GM21737 (cell line): ENCODE measurements around the gene JPH4.
"Not testable (repeated sequence)": the region's sequence is repeated elsewhere in the genome, so short reads cannot be mapped to it uniquely, and the experiment has no call there.

Source experiments
- ATAC-seq: cut with Tn5 transposase; IDR thresholded peaks from one replicate; pipeline ENCODE4 v1.9.1; 2021; ENCODE audit warnings: mild to moderate bottlenecking, moderate library complexity; ENCODE audit not compliant: unreplicated experiment

Gene JPH4

DNA sequence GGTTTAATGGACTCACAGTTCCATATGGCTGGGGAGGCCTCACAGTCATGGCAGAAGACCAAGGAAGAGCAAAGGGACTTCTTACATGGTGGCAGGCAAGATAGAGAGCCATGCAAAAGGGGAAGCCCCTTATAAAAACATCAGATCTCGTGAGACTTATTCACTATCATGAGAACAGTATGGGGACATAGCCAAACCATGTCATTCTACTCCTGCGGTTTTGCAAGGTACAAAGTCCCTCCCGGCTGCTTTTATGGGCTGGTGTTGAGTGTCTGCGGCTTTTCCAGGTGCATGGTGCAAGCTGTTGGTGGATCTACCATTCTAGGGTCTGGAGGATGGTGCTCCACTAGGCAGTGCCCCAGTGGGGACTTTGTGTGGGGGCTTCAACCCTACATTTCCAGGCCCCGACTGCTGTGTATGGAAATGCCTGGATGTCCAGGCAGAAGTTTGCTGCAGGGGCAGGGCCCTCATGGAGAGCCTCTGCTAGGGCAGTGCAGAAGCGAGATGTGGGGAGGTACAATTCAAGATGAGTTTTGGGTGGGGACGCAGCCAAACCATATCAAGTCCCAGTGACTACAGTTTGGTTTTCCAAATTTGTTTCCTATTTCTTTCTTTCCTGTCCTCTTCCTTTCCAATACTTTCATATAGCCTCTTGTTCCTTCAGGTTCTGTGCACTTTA lies 31.0 kb upstream of the JPH4 start:
- ATAC-seq, result not testable (repeated sequence)

DNA sequence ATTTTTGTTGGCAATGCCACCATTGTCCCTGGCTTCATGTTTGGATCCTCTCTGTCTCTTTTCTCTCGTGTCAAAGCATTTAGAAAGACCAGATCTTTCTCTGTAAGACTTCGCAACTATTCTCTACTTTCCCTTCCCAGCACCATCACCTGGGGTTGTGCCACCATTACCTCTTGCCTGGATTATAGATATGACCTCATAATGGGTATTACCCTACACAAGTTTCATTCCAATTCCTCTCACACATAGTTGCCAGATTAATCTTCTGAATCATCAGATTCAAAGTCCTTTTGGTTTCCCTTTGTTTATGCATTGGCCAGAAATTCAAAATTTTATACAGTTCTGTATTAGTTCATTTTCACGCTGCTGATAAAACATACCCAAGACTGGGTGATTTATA lies 30.4 kb upstream of the JPH4 start:
- ATAC-seq, result no peak

DNA sequence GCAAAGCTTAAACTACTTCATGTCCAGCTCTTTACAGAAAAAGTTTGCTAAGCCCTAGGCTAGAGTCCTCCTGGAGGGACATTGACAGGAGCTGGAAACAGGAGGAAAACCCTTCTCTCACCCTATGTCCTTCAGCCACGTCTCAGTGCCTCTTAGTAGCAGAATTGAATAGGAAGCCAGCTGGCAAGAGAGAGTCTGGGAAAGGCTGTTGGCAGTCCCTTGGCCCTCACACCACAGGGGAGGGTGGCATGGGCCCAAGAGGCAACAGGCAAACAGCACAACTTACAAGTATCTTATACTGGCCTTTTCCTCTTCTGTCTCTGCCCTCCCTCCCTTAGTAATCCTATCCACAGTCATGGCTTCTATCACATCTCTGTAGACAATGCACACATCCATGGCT lies 29.9 kb upstream of the JPH4 start:
- no peak for ATAC-seq

DNA sequence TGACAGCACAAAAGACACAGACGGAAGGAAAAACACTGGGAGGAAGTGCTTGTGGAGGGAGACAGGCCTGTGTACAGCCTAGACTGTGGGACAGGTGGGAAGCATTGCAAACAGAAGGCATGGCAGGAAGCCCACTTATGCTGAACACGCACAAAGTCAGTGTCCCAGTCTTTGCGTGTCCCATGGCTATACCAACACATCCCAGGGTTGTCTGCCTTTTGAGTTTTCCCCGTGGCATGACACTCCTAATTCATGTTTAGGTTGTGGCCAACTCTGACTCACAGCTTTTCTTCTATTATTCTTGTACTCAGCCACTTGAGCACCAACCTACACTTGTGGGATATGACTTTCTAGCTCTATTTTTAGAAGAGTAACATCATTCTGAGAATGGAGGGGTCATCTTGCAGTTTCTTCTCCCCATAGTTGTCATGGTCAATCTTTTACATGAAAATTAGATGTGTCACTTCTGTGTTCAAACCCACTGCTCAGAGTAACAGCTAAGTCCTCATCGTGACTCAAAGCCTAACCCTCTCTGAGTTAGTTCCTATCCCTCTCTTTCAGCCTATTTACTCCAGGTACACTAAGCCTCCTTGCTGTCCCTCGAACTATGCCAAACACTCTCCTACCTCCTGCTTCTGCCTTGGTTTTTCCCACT lies 27.5 kb upstream of the JPH4 start:
- peak; percentile 73 for ATAC-seq

DNA sequence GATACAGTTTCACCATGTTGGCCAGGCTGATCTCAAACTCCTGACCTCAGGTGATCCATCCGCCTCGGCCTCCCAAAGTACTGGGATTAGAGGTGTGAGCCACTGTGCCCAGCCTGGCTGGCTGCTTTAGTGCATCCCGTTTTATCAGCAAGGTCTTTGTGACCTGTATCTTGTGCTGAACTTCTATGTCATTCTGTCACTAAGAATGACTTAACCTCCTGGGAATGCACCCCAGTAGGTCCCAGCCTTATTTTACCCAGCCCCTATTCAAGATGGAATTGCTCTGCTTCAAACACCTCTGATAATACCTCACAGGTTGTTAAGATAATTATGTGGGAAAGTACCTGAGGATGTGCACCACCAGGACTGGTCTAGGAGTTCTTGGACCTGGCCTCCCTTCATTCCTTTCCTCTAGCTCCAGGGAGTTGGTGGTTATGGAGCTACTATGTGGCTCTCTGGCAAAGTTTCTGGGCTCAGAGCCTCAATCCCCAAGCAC lies 26.1 kb upstream of the JPH4 start:
- ATAC-seq, result no peak

DNA sequence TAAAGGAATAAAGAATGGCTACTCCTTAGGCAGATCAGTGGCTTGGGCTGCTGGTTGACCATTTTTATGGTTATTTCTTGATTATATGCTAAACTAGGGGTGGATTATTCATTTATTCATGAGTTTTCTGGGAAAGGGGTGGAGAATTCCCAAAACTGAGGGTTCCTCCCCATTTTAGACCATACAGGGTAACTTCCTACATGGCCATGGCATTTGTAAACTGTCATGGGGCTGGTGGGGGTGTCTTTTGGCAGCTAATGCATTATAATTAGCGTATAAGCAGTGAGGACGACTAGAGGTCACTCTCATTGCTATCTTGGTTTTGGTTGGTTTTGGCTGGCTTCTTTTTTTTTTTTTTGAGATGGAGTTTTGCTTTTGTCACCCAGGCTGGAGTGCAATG lies 25.6 kb upstream of the JPH4 start:
- no peak for ATAC-seq

DNA sequence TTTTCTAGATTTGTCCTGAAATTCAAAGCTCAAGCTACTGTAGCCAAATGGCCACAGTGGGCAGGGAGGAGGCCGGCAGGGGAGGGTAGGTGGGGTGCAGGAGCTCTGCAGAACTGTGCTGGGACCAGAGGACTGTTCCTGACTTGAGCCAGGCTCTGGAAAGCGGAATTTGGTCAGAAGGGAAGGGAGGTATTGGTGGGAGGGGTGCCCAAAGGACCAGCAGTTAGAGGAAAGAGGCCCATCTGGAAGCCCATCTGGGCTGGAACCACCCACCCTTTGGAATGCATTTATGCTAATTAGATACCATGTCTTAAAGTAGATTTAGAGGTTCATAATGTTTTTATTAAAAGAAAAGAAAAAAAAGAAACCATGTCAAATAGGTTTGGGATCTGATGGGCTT lies 24.5 kb upstream of the JPH4 start:
- ATAC-seq, result no peak

DNA sequence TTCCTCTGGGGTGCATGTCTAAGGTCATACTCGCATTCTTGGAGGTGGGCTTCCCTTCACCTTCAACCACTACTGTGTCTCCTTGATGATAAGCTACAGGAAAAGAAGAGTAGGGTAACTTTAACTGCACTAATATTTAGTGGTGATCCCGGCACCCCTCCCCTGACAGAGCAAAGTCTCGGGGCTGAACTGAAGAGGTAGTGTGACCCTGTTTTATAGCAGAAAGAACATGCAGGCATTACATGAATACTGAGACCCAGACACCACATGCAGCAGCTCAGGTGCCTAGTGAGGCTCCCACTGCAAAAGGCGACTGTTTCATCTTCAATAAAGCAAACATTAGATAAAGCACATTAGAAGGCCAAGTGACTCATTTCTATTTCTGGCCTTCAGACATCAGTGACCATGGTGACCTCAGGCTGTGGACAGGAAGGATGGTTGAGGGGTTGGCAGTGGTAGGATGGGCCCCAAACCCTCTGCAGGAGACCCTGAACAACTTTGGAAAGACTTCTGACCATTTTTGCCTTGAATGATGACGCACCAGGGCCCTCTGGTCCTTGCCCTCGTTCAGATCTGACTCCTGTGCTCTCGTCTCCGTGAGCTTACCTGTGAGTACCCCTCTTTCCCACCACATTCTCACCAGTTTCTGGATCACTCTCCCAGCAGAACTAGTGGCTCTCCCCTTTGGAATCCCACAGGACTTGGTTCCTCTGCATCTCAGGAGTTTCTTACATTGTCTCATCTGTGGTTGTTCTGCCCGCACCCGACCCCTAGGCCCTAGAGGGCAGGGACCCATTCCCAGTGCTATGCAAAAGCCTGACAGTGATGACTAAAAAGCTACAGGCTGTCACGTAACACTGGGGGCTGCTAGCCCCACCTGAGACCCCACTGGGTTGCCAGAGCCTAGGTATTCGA lies 23.8 kb upstream of the JPH4 start:
- ATAC-seq, result no peak

DNA sequence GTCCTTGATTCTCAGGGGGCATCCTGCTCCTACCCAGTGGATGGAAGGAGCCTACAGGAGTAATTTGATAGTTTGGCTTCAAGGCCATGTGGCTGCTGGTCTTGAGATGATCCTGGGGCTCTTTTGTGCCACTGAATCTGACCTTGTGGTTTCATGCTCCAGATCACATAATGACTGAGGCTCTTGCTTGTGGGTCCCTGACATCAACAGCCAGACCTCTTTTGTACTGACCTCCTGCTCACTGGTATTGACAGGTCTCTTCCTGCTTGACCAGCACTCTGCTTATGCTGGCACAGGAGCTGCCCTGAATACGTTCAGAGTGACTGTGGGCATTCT lies 23.2 kb upstream of the JPH4 start:
- ATAC-seq, result no peak

DNA sequence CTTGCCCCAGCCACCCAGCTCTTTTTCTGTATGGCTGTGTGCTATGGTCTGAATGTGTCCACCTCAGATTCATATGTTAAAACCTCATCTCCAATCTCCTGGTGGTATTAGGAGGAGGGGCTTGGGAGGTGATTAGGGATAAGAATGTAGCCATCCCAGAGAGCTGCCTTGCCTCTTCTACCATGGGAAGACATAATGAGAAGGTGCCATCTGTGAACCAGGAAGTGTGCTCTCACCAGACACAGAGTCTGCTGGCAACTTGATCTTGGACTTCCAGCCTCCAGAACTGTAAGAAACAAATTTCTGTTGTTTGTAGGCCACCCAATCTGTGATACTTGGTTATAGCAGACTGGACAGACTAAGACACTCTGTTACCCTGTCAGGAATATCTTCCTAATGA lies 22.8 kb upstream of the JPH4 start:
- no peak for ATAC-seq

DNA sequence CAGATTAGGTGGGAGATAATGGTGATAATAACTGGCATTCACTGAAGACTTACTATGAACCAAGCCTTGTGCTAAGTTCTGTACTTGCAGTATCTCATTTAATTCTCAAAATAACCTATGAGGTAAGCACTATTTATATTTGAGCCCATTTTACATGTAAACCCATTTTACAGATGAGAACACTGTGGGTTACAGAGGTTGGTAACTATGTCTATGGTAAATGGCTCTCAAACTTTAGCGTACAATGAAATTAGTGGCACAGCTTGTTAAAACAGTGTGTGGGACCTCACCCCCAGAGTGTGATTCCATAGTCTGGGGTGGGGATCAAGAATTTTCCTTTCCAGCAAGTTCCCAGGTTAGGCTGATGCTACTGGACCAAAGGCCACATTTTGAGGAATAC lies 22.2 kb upstream of the JPH4 start:
- no peak for ATAC-seq

DNA sequence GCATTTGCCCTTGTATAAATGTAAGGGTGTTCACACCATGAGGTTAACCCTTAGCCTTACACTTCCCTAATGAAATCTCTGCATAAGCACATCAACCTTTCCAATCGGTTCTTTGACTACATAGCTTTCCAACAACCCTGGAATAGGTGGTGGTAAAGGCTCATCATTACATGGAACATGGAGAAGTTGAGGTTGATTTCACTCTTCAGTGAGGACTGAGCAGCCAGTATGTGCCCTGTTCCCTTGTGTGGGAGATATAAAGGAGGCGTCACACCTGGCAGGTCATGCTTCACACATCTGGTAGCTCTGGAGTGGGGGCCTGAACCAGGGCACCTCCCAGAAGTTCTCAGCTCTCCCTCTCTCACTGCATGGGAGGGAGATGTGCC lies 21.7 kb upstream of the JPH4 start:
- no peak for ATAC-seq

DNA sequence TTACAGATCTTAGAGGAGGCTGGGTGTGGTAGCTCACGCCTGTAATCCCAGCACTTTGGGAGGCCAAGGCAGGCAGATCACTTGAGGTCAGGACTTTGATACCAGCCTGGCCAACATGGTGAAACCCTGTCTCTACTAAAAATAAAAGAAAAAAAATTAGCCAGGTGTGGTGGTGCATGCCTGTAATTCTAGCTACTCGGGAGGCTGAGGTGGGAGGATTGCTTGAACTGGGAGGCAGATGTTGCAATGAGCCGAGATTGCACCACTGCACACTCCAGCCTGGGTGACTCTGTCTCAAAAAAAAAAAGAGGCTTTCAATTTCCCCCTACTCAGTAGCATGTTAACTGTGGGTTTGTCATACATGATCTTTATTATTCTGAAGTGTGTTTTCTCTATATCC lies 15.6 kb upstream of the JPH4 start:
- ATAC-seq, result not testable (repeated sequence)

DNA sequence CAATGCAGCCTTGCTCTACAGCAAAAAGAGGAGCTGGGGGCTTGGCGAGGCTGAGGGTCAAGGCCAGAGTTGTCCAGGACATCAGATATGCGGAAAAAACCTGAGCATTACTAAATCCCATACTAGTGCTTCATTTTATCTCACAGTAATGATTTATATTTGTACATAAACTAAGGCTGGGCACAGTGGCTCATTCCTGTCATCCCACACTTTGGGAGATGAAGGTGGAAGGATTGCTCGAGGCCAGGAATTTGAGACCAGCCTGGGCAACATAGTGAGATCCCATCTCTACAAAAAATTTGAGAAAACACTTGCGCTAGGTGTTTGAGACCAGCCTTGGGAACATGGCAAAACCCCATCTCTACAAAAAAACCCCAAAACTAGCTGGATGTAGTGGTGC lies 11.6 kb upstream of the JPH4 start:
- no peak for ATAC-seq

DNA sequence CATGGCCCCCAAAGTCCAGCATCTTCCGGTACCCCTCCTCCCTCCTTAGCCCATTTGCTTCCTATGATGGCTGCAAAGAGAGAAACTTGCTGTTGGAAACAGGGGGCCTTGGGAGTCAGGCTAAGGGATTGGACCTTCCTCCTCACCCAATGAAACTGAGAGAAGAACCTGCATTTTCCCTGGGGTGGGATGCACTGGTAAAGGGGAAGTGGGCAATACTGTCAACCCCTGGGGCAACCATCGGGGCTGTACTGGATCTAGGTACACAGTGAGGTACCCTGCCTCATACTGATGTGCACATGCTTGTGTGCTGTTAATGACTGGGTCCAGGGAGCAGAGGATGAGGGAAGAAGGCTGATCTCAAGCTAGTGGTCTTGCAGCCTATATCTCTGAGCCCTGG lies 11.0 kb upstream of the JPH4 start:
- no peak for ATAC-seq

DNA sequence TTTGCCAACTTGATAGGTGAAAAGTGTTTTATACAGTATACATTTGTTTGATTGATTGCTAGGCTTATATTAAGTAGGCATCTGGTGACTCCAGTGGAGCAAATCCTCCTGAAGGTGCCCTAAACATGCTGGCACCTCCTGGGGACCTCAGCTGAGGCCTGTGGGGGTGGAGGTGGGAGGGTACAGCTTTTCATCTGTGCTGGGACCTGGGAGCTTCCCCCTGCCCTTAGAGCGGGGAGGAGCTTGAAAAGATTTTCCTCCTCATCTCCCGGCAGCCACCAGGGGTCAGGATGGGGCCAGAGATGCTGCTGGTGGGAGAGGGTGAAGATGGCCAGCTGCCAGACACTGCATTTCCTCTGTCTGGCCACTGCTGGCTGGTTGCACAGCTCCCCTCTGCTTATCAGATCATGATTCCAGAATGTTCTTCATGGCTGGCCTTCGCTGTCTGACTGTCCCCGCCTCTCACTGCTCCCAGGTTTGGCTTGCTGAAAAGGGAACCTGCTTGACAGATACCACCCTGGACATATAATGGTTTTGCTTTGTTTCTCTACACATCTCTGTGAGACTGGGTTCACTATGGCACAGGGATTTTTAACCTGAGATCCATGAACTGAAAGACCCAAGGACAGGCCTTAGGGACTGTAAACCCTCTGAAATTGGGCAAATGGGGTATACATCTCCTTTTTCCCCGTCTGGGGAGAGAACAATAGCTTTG lies 10.5 kb upstream of the JPH4 start:
- peak; percentile 99 for ATAC-seq

DNA sequence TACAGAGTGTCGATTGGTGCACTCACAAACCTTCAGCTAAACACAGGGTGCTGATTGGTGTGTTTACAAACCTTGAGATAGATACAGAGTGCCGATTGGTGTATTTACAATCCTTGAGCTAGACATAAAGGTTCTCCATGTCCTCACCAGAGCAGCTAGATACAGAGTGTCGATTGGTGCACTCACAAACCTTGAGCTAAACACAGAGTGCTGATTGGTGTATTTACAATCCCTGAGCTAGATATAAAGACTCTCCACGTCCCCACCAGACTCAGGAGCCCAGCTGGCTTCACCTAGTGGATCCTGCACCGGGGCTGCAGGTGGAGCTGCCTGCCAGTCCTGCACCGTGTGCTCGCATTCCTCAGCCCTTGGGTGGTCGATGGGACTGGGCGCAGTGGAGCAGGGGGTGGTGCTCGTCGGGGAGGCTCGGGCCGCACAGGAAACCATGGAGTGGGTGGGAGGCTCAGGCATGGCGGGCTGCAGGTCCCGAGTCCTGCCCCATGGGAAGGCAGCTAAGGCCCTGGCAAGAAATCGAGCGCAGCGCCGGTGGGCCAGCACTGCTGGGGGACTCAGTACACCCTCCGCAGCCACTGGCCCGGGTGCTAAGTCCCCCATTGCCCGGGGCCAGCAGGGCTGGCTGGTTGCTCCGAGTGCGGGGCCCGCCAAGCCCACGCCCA lies 6.1 kb upstream of the JPH4 start:
- not testable (repeated sequence) for ATAC-seq

DNA sequence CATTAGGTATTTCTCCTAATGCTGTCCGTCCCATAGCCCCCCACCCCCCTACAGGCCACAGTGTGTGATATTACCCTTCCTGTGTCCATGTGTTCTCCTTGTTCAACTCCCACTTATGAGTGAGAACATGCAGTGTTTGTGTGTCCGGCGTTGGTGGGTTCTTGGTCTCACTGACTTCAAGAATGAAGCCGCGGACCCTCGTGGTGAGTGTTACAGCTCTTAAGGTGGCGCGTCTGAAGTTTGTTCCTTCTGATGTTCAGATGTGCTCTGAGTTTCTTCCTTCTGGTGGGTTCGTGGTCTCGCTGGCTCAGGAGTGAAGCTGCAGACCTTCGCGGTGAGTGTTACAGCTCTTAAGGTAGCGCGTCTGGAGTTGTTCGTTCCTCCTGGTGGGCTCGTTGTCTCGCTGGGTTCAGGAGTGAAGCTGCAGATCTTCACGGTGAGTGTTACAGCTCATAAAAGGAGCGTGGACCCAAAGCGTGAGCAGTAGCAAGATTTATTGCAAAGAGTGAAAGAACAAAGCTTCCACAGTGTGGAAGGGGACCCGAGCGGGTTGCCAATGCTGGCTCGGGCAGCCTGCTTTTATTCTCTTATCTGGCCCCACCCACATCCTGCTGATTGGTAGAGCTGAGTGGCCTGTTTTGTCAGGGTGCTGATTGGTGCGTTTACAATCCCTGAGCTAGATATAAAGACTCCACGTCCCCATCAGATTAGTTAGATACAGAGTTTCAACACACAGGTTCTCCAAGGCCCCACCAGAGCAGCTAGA lies 5.4 kb upstream of the JPH4 start:
- ATAC-seq, result not testable (repeated sequence)

DNA sequence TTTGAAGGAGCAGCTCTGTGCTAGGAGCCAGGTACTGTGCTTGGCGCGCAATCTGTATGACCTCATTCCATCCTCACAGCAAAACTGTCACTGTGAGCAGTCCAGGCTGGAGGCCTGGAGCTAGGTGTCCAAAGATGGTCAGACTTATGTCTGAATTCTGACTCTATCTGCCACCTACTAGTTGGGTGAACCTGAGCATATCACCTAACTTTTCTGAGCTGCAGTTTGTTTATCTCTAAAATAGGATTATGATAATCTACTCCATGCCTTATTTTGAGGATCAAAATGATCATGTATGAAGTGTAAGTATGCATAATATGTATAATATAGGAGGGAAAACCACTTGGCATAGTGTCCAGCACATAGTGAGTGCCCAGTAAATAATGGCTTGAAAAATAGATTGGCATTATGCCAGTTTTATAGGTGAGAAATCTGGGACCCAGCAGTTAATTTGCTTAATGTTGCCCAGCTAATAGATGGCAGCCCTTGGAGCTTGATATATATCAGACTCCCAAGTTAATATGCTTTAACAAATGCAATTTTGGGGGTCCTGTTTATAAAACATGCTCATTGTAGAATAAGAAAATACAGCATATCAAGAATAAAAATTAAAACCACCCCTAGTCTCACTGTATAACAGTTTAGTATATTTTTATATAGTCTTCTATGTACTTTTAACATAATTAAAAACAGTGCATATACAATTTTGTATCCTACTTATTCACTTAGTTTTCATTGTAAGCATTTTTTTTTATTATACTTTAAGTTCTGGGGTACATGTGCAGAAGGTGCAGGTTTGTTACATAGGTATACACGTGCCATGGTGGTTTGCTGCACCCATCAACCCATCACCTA lies 4.5 kb upstream of the JPH4 start:
- no peak for ATAC-seq
